GM12878 (cell line): ENCODE data around the gene C6orf15.

Experiments
- CTCF ChIP-seq, 3 experiments: IDR thresholded peaks in 2 of 3; conservative IDR thresholded peaks in 1 of 3; 2 replicates each; pipeline ENCODE4 v1.5.1; 2011; ENCODE audit warnings: low read depth in 3 of 3, low read length in 3 of 3, mild to moderate bottlenecking in 3 of 3, control low read depth in 2 of 3, moderate library complexity in 2 of 3, inconsistent platforms in 1 of 3, mixed read lengths in 1 of 3; ENCODE audit not compliant: control insufficient read depth in 2 of 3, insufficient read depth in 1 of 3; ENCODE audit errors: extremely low read depth in 1 of 3
- PBX3 ChIP-seq: IDR thresholded peaks from 2 replicates; pipeline ENCODE4 v1.6.1; 2011; ENCODE audit warnings: mild to moderate bottlenecking, low read depth, low read length, moderate library complexity; ENCODE audit not compliant: insufficient replicate concordance

- TF ChIP-seq CTCF (IDR thresholded peaks at IDR 0.05 in 2 of 3, conservative IDR thresholded peaks at IDR 0.05 in 1 of 3; ENCODE audit: control insufficient read depth in 2 of 3, extremely low read depth in 1 of 3, insufficient read depth in 1 of 3, low read depth in 3 of 3, low read length in 3 of 3) (no peak), PBX3 (no peak)
These were observed 30.0 kb upstream of the C6orf15 start for GRCh38 chr6:31142361-31142761.
